Vagina (tissue), 2 donors: Measurements from ENCODE around the gene KLHL29. TPM values are rescaled to one million over a fixed set of nuclear protein-coding genes. Genes with fewer than 3 reads are reported as not detected.

Experiments used
- DNase-seq, 2 donors: peaks; one replicate each; pipeline ENCODE4 v3.0.0-alpha.2; 2017; ENCODE audit errors: extremely low spot score in 2 of 2
- H3K27ac ChIP-seq: fragments of 200-600 bp; sonication (generic); one replicate; pipeline ENCODE4 v1.5.1; 2019
- H3K27me3 ChIP-seq: fragments of 200-600 bp; sonication (generic); one replicate; pipeline ENCODE4 v1.5.1; 2019
- H3K36me3 ChIP-seq, 2 donors: fragments of 200-600 bp; sonication (generic); one replicate each; pipeline ENCODE4 v1.5.1; 2017 to 2019
- H3K4me1 ChIP-seq: fragments of 200-600 bp; sonication (generic); one replicate; pipeline ENCODE4 v1.5.1; 2019
- H3K4me3 ChIP-seq, 2 donors: fragments of 200-600 bp; sonication (generic); 1 replicate in 1 of 2; 2 replicates in 1 of 2; pipeline ENCODE4 v1.5.1; 2016 to 2019
- H3K9me3 ChIP-seq: fragments of 200-600 bp; sonication (generic); one replicate; pipeline ENCODE4 v1.5.1; 2019
- CTCF ChIP-seq, 3 experiments: fragments of 450-650 bp in 2 of 3; fragments of 200-600 bp in 1 of 3; sonication (generic) in 1 of 3; IDR thresholded peaks; one replicate each; pipeline ENCODE4 v1.5.1; 2017 to 2019; ENCODE audit warnings: antibody characterized with exemption in 3 of 3, mild to moderate bottlenecking in 2 of 3, moderate library complexity in 2 of 3
- POLR2A ChIP-seq, 2 donors: fragments of 450-650 bp; IDR thresholded peaks; one replicate each; pipeline ENCODE4 v1.6.1; 2017; ENCODE audit warnings: antibody characterized with exemption in 2 of 2, mild to moderate bottlenecking in 2 of 2, moderate library complexity in 2 of 2
- POLR2AphosphoS5 ChIP-seq, 2 donors: sonication (generic); formaldehyde crosslinking; IDR thresholded peaks; one replicate each; pipeline ENCODE4 v1.9.0; 2017; ENCODE audit warnings: antibody characterized with exemption in 2 of 2, mild to moderate bottlenecking in 2 of 2, low read depth in 1 of 2; ENCODE audit not compliant: insufficient read depth in 1 of 2
- intact Hi-C: fragments of 100-400 bp; cut with DNase I; formaldehyde crosslinking; loops from one replicate; pipeline ENCODE4 v1.15.1; 2023
- total RNA-seq: library from RNA; depleted of rRNA; stranded (reverse); fragments of >200 nt; gene quantifications from one replicate; pipeline ENCODE4 v1.2.3, GENCODE V29; 2016

KLHL29 gene
- total RNA-seq, 1 donor from 2014 or later = 19.4 TPM

GRCh38 chr2:23425338-23425871, 40.4 kb downstream of the KLHL29 start:
- peak in 1 of 2 donors; percentile 69 for DNase-seq
- peaks cover 30% of the 10 kb centered on the region for H3K4me1 ChIP-seq
- no peaks in the 10 kb centered on the region for H3K27me3 ChIP-seq
- no peaks in the 10 kb centered on the region for H3K9me3 ChIP-seq
- no peak overlapping the region for H3K4me3 ChIP-seq
- H3K36me3 ChIP-seq = no peaks in the 10 kb centered on the region
- TF ChIP-seq POLR2A (IDR thresholded peaks at IDR 0.05) (no peak), POLR2AphosphoS5 (IDR thresholded peaks at IDR 0.05; ENCODE audit: insufficient read depth in 1 of 2, low read depth in 1 of 2) (no peak)
- intact Hi-C loops = no loop called here
- peak overlapping the region; percentile 59 for H3K27ac ChIP-seq

- H3K4me3 ChIP-seq = no peak overlapping the region
- peak overlapping the region; percentile 59 for H3K27ac ChIP-seq
- intact Hi-C loops = no loop called here
- no peak for TF ChIP-seq CTCF (IDR thresholded peaks at IDR 0.05)
- no peak for TF ChIP-seq POLR2AphosphoS5 (IDR thresholded peaks at IDR 0.05; ENCODE audit: insufficient read depth in 1 of 2, low read depth in 1 of 2)
- no peak for TF ChIP-seq POLR2A (IDR thresholded peaks at IDR 0.05)
- no peaks in the 10 kb centered on the region for H3K27me3 ChIP-seq
- DNase-seq = no peak
- peaks cover 30% of the 10 kb centered on the region for H3K4me1 ChIP-seq
- no peaks in the 10 kb centered on the region for H3K36me3 ChIP-seq
- no peaks in the 10 kb centered on the region for H3K9me3 ChIP-seq
Observed at GRCh38 chr2:23425885-23426262, 40.9 kb downstream of the KLHL29 start.

GRCh38 chr2:23426263-23426905, 41.4 kb downstream of the KLHL29 start:
- peak in 1 of 2 donors; percentile 85 for DNase-seq
- intact Hi-C loops = no loop called here
- Histone ChIP-seq H3K36me3 (no peaks in the 10 kb centered on the region), H3K4me1 (peaks cover 30% of the 10 kb centered on the region), H3K27me3 (no peaks in the 10 kb centered on the region), H3K27ac (peak overlapping the region; percentile 59), H3K4me3 (no peak overlapping the region), H3K9me3 (no peaks in the 10 kb centered on the region)
- TF ChIP-seq POLR2AphosphoS5 (IDR thresholded peaks at IDR 0.05; ENCODE audit: insufficient read depth in 1 of 2, low read depth in 1 of 2) = peak in 1 of 2 donors; percentile 22
- TF ChIP-seq POLR2A (IDR thresholded peaks at IDR 0.05) = no peak

GRCh38 chr2:23427350-23427749, 42.4 kb downstream of the KLHL29 start:
- Histone ChIP-seq H3K36me3 (no peaks in the 10 kb centered on the region), H3K27me3 (no peaks in the 10 kb centered on the region), H3K4me1 (peaks cover 30% of the 10 kb centered on the region), H3K4me3 (no peak overlapping the region), H3K9me3 (no peaks in the 10 kb centered on the region), H3K27ac (no peak overlapping the region)
- TF ChIP-seq POLR2A (IDR thresholded peaks at IDR 0.05) (no peak), CTCF (IDR thresholded peaks at IDR 0.05) (no peak), POLR2AphosphoS5 (IDR thresholded peaks at IDR 0.05; ENCODE audit: insufficient read depth in 1 of 2, low read depth in 1 of 2) (no peak)
- intact Hi-C loops = no loop called here
- DNase-seq = no peak

GRCh38 chr2:23427976-23428375, 43.0 kb downstream of the KLHL29 start:
- Histone ChIP-seq H3K36me3 (no peaks in the 10 kb centered on the region), H3K4me3 (no peak overlapping the region), H3K4me1 (peaks cover 30% of the 10 kb centered on the region), H3K9me3 (no peaks in the 10 kb centered on the region), H3K27ac (no peak overlapping the region), H3K27me3 (no peaks in the 10 kb centered on the region)
- no peak for TF ChIP-seq POLR2A (IDR thresholded peaks at IDR 0.05)
- no peak for TF ChIP-seq CTCF (IDR thresholded peaks at IDR 0.05)
- TF ChIP-seq POLR2AphosphoS5 (IDR thresholded peaks at IDR 0.05; ENCODE audit: insufficient read depth in 1 of 2, low read depth in 1 of 2) = no peak
- intact Hi-C loops = no loop called here
- DNase-seq = peak in 1 of 2 donors; percentile 42

- H3K27ac ChIP-seq = no peak overlapping the region
- no peaks in the 10 kb centered on the region for H3K9me3 ChIP-seq
- no peak for TF ChIP-seq POLR2A (IDR thresholded peaks at IDR 0.05)
- H3K36me3 ChIP-seq = no peaks in the 10 kb centered on the region
- intact Hi-C loops = no loop called here
- H3K4me3 ChIP-seq = no peak overlapping the region
- H3K27me3 ChIP-seq = no peaks in the 10 kb centered on the region
- DNase-seq = peak in 1 of 2 donors; percentile 69
- peaks cover 27% of the 10 kb centered on the region for H3K4me1 ChIP-seq
Observed at GRCh38 chr2:23429036-23429435, 44.1 kb downstream of the KLHL29 start.
